Activated T-cell treated with anti-CD3 and anti-CD28 coated beads for 48 hours (primary cell): ENCODE results near the gene VAPB.

Experiments used
- DNase-seq: peaks from one replicate; pipeline ENCODE4 v3.0.0-alpha.2; 2020; ENCODE audit warnings: low read depth

The VAPB gene

DNA sequence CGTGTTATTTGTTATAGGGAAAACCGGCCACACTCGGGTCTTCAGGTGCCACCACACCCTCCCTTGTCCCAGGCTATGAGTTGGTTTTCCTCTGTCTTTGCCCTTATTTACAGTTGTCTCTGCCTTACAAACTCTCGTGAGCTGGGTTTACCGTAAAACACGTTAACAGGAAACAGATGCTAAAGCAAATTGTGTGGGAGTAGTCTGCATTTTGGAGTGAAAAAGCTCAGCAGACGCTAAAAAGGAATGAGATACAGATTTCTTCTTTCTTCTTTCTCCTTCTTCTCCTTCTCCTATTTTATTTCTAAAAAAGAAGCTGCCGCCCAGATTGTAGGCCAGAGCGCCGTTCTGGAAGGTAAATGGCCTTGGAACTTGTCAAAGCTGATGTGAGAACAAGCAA, 74.2 kb downstream of the VAPB start:
- DNase-seq = no peak

DNA sequence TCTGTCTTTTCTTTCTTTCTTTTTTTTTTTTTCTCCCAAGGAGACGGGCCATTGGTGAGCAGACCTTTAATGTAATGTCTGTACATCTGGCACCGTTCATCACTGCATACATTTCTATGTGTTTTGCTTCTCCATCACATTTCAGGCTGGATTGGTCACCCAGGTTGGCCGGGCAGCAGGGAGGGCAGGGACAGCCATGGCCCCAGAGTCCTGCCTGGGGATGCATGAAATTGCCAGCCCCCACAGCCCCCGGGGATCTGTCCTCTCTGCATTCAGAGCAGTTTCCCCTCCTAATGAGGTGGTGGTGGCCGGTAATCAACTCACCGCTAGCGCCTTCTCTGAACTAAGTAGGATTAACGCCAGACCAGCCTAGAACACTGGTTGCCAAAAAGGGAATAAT, 75.8 kb downstream of the VAPB start:
- no peak for DNase-seq

DNA sequence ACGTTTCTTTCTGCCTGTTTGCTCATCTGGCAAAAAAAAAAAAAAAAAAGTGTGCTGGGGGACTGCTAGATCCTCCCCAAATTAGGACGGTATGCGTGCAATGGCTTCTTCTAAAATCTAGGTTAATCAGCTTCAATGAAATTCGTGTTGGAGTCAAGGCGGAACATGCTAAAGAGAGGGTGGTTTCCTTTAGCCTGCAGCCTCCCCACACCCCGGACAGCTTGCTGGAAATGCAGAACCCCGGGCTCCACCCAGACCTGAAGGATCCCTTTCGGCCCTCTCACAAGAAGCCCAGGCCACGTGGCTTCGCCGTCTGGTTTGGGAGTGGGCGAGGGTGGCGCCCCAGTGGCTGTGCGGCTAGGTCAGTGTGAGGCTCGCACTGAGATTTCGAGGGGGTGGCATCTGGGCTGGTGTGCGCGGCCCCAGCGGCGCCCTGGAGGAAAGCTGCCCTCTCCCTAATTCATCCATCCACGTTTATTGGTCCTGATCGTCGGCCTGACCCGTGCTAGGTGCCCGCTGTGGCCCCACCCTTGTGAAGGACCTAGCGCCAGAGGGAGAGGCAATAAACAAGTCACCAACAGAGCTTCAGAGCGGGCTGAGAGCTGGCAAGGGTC, 77.2 kb downstream of the VAPB start:
- DNase-seq = no peak

DNA sequence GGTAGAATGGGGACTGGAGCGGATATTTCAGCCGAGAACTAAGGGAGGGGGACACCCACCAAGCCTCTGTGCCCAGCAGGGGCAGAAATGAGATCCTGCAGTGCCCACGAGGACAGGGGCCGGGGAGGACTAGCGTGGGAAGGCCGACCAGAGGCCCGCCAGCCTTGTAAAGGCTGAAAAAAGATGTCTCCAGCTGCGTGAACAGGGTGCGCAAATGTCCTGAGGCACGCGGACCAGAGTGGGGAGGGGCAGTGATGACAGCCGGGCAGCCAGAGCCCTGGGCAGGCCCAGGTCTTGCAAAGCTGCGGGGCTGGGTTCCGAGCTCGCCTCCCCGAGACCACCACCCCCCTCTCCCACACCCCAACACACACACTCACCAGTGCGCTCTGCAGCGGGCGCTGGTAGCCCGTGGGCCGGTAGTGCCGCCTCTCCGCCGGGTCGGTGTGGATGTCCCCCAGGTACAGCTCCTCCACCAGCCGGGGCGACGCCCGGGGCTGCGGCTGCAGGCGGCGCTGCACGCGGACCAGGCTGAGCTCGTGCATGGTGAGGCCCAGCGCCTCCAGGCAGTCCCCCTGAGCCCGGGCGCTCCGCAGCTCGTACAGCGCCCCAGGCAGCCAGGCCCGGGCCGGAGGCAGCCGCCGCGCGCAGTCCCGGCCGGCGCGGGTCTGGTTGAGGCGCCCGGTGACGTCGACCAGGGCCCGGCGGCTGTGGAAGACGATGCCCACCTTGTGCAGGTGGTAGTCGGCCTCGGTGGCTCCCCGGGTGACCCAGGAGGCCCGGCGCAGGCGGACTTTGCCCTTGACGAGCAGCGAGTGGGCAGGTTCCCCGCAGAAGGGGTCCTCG, 77.9 kb downstream of the VAPB start:
- DNase-seq = no peak

DNA sequence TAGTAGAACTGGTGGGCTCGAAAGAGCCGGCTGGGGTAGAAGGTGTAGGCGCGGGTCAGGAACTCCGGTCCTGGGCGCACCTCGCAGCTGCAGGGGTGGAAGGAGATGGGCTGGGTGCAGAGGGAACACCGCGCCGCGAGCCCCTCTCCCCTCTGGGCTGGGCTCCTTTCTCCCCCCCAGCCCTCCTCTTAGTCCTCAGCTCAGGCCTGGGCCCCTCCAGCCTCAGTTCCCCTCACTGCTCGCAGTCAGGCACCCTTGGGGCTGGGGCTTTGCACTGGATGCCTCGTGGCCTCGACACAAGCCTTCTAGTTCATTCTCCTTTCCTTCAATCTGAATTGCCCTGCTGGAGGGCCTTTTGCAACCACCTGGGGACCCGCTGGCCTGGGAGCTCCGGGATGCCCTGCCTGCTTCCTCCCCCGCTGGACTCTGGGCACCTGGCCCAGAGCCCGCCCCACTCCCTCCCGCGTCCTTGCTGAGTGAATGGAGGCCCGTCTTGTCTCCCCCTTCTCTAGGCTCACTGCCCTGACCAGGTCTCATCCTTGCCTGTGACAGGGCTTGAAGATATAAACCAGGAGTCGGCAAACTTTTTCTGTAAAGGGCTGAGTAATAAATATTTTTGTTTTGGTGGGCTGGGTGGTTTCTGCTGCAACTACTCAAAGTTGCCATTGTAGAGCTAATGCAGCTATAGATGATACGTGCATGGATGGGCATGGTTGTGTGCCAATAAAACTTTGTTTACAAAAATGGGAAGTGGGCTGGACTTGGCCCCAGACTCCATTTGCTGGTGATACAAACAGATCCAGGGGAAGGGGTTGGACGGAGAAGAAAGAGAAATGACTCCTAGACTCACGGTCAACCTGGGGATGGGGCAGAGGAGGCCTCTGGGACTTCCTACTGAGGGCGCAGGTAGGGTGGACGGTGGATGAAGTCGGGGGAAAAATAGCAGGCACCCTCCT, 78.8 kb downstream of the VAPB start:
- DNase-seq = no peak

DNA sequence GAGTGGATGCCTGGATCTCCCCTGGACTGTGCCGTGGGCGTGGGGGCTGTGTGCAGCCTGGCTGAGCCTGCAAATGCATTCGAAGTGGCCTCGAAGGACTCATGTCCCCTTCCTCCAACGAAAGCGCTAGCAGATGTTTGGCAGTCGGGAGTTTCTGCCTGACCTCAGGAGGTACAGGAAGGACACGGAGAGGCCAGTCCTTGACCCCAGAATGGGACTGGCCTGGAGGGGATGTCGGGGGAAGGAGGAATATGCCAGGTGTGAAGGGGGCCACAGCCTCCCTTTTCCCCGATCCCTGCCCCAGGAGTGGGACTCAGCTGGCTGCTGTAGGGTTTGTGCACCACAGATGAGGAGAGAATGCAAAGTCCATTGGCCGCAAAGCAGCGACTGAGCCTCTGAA, 80.6 kb downstream of the VAPB start:
- no peak for DNase-seq

DNA sequence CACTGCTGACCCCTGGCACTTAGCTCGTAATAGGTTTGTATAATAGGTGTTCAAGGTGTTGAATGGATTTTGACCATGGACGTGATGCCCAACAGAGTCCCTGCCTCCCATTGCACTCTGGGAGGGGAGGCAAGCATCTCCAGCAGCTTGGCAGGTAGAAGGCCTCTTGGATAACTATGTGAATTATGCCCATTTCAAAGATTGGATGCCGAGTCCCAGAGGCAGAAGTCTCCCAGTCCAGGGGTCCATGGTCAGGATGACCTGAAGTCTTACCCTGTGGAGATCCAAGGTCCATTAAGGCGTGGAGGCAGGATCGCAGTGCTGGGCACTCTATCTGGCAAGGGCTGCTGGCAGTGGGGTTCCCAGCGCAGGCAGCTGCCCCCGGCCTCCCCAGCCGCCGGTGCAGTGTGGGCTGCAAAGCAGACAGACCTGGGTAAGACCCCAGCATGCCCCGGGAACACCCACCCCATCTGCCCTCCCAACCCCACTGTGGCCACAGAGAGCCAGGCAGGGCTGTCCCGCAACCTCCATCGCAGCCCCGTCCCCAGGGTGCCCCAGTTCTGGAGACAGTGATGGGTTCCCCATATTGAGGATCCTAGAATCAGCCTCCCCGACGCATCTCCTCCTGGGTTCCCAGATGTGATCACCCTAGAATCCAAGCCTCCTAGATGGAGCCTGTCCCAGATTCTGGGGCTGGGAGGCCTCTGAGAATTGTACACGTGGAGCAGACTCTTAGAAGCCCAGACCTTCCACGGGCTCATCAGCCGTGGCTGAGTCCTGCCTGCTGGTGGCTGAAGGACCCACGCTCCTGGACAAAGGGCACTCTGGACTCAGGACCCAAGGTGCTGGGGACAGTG, 81.5 kb downstream of the VAPB start:
- DNase-seq = no peak

DNA sequence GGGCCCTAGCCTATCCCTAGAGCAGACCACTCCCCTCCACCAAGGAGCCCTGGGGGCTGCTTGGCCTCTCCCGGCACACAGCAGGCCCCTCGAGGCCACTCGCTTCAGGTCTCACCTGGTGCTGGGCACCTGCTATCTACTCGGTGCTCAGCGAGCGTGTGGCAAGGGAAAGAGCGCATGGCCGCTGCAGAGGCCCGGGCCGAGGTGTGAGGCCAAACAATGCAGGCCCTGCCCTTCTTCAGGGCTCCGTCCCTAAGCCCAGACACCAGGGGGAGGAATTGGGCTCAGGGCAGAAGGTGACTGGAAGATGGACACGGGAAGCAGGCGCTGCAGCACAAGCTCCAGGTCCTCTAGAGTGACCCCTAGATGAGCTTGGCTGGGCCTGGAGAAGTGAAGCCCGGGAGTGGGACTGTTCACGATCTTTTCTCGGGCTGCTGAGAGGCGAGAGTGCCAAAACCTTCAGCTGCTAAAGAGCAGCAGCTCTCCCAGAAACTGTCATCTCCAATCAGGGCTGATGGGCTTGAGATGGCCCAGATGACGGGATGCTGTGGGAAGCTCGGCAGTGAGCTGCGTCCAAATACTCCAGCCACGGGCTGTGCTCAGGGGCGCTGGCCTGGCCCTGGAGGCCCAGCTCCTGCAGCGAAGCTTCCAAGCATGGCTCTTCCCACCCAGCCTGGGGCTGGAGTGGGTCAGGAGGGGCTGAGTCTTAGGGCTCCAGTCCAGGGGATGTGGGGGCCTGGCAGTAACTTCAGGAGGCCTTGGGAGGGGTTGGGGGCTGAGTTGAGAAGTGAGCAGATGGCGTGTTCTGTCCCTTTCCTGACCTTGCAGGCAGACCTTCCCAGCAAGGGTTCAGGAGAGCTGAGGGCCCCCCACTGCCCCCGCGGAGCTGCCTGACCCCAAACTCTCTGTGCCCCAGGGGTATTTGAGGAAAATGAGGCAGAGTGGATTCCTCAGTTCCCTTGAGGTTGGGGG, 82.5 kb downstream of the VAPB start:
- no peak for DNase-seq

DNA sequence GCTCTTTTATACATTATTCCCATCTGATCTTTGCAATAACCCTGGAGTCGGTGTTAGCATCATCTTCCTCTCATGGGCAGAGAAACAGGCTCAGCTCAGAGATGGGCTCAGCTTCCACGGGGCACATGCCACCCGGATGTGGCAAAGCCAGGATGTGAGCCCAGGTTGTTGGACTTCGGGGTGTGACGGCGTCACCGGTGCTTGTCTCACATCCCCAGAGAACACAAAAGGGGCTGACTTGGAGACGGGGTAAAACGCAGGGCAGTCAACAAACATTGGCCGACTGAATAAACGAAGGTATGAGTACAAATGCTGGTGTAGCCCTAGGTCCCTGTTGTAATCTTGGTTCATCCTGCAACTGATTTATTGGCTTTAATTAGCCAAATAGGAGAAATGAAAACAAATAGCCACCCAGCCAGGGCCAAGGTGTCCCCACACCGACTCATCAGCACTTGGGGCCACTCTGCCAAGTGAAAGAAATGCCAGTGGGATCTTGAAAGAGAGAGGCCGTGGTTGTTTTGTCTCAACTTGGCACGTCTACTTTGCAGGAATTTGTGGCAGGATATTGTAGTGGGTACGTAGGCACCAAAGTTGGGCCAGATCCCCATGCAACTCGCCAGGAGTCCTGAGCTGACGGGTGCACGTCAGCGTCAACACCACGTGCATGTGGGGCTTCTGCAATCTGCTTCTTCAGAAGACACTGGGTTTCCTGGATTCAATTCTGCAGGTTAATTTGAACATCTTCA, 83.4 kb downstream of the VAPB start:
- no peak for DNase-seq

DNA sequence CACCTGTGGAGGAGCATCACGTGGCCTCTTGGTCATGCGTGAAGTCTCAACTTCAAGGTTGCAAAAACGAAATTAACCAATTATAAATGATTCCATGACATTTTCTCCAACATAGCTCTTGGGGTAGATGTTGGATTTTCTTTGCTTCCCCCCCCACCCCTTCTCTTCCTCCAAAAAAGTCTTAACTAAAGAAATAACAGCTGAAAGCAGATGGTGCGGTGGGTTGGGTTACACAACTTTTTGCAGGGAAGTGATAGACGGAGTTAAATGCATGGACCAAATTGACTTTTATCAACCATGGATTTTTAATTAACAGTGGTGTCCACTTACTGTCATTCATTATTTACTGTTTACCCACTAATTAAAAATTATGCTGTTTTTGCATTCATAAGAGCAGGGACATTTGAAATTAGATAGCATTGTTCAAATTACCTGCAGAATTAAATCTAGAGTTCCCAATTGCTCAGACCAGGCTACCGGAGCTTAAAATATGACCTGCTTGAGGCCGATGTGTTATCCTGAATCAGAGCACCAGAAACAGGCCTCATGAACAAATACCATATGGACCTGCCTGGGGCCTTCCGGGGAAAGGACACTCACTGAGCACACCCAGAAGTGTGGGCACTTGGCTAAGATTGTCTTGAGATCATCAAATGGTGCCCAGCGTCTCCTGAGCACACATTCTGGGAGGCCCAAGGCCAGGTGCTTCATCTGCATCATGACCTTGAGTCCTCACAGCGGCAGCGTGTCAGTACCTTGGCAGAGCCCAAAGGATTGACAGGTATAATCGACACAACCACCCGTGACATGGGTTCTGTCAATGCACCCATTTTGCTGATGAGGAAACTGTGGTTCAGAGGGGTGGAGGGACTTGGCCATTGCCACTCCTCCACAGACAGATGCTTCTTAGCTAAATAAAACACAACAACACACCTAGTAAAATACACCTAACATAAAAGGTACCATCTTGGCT, 84.7 kb downstream of the VAPB start:
- no peak for DNase-seq

DNA sequence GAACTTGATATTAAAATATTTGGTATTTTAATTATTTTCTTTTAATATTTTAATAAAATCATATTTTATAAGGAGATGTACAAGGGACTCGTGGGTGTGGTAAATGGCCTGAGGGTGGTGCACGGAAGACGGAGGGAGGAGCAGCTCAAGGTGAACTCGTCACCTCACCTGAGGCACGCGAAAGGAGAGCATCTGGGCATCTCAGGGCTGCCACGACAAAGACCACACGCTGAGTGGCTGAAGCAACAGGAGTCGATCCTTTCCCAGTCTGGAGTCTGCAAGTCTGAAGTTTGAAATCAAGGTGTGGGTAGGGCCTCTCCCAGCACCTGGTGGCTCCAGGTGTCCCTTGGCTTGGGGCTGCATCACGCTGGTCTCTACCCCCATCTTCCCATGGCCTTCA, 86.4 kb downstream of the VAPB start:
- DNase-seq = no peak

DNA sequence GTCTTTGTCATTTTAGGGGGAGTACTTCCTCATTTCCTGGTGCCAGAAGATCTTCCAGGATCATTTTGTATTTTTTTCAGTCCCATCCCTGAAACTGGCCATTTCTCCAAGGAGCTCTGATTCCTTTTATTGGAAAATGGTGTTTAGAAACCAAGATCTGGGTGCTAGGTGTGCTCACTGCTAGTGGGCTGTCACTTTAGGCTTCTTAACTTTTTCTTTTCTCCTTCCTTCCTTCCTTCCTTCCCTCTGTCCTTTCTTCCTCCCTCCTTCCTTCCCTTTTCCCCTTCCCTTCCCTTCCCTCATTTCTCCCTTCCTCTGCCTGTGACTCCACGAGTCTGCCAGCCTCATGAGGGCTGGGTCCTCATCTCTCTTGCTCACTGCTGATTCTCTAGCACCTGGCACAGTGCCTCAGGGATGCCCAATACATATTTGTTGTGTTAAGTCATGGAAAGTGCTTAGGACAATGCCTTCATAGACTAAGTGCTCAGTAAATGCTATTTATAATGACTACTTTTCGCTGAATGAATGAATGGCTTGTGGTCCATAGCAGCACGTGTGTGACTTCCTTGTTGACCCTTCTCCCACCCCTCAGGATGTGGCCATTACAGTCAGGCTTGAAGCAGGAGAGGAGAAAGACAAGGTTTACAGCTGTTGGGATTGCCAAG, 89.2 kb downstream of the VAPB start:
- DNase-seq = no peak

DNA sequence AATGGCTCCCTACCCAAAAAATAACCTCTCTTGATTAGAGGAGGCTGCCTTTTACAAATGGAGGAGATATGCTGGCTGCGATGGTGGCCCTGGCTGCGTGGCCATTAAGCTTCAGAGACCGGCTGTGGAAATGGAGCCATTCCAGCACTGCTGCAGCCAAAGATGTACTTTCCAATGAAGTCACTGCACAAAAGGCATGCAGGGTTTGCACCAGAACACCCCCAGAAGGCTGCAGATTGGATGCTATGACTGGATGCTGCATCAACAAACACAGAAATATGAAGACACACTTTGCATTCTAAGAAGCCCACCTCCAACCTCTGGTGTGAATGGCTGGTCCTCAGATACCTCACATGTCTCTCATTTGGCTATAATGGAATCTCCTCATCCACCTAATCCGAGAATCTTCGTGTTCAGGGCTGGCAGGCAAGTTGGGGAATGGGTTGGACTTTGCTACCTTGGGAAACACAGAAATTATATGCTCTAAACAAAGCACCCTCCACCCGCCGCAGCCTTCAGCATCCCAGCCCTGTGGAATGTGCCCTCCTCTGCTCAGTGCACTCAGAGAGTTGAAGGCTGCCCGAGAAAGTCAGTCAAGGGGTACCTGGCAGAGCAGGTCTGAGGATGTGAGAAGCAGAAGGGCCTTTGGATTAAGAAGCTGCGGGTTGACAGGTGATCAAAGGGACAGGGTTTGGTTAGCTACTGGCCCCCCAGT, 90.9 kb downstream of the VAPB start:
- DNase-seq = no peak

DNA sequence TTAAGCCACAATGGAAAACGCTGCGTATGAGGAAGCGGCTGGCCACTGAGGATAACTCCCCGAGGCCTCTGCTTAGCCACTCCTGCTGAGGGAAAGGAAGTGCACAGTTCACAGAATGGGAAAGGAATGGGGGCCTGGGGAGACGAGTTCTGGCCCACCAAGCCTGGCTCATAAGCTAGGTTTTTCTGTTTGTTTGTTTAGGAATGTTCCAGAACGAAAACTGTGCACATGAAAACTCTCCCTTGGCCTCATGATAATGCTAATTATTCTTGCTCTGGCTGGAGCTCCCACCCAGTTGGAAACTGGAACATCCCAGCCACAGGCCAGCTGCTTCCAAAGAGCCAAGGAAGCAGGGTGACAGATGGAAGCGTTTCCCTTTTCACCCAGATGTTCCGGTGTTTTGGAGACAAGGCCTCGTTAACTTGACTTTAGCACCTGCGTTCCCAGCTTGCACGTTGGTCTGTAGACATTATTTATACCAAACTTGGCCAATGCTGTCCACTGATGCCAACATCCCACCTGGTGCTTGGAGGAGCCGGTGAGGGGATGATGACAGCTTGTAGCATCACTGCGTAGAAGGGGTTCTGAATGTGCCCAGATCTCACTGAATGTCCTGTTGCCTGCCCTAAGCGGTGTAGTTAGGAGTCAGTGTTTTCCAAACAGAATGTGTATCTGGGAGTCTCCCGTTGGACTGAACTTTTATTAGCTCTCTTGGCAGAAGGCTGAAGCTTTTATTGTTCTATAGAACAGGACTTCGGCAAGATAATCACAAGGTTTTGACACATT, 91.7 kb downstream of the VAPB start:
- no peak for DNase-seq

DNA sequence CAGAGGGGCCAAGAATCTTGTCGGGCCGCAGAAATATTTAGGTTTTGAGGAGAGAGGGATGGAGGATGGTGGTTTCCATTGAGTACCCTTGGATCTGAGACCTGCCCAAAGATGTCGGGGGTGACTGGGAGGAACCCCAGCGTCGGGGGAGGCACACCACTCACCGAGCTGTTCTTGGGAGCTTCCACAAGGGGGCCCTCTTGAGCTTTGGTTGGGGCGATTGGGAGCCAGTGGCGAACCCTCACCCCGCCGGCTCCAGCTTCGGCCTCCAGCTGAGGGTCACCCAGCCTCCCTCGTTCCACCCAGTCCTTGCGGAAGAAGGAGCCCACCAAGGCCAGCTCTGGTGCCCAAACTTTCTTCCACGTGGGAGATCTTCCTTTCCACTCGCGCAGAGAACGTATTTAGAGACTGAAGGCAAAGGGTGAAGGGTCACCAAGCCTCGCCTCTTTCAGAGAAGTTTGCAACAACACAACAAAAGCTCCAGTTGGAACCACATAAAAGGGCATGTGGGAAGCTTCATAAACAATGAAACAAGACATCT, 92.5 kb downstream of the VAPB start:
- peak; percentile 55 for DNase-seq

DNA sequence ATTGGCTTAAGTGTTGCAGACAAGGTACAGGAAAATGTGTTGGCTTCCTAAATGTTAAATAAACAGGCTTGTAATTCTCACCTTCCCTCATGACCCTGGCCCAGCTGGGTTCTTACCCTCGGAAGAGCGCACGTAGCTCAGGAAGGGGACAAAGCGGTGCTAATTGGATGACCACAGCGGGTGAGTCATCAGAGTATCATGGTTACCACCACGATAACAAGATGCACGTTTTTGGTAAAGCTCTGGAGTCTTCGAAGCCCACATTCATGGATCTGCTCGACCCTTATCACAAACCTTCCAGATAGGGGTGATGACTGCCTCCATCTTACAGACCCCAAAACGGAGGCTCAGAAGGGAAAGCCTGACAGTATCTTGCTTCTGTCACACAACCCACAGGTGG, 93.4 kb downstream of the VAPB start:
- no peak for DNase-seq
